GM19397 (cell line): ENCODE results near the gene SQSTM1.
A peak's percentile ranks its signal among the peaks of the same experiment; 100 is the strongest.

ENCODE experiments used
- ATAC-seq: cut with Tn5 transposase; IDR thresholded peaks from one replicate; pipeline ENCODE4 v1.9.1; 2021; ENCODE audit warnings: mild to moderate bottlenecking, moderate library complexity; ENCODE audit not compliant: unreplicated experiment

SQSTM1 gene

DNA sequence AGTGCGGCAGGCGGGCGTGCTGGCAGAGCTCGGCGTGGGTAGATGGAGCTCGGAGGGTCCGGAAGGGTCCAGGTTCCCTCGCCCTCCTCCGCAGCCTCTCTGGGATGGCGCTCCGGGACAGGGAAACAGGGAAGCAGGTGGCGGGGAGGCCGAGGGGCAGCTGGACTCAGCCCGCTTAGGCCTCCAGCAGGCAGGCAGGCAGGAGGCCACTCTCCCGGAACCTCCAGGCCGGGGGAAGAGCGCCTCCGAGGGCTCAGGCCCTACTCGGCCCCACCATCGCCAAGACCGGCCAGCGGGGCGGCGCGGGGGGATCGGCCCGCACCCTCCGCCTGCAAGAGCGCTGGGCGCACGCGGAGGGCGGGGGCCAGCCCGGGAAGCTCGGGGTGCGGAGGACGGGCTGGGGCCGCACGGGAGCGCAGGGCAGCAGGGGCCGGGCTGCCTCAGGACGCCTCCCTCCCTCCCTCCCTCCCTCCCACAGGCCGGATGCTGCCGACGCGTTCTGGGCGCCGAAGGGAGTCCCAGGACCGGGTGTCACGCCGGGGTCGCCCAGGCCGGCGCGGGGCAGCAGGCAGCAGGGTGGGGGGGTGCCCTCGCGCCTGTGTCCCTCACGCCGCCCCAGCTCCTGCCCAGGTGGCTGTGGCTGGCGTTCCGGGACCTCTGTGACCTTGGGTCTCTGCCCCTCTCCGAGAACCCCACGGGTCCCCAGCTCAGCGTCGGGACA, 15.0 kb upstream of the SQSTM1 start:
- ATAC-seq: peak; percentile 17

DNA sequence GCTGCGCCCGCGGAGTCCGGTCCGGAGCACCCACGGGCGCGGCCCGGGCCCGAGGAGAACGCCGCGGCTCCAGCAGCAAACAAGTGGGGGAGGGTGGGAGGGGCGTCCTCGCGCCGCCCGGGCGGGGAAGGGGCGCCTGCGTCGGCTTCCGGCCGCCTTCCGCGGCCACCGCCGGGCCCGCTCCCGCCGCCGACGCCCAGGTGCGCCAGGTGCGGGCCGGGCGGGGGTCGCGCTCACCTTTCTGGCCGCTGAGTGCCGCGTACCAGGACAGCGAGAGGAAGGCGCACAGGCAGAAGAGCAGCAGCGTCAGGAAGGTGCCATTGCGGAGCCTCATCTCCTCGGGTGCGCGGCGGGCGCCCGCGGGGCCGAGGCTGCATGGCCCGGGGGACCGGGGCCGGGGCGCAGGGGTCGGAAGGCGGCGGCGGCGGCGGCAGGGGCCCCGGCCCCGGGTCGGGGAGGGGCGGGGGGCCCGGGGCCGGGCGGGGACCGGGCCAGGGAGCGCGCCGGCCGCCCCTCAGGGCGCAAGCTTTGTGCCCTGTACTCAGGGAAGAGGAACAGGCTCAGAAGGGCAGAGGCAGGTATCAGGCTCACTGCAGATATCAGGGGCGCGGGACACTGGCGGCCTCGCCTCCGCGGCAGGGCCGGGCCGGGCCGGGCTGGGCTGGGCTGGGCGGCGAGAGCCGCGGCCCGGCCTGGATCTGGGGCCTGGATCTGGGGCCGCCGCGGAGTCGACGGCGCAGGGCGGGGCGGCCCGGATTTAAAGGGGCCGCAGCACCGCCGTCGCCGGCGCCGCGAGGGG, 14.3 kb upstream of the SQSTM1 start, which contains the start of gene MGAT4B:
Gene MGAT4B (minus strand): TSS at position 617 of the 799 bp plus-strand sequence. CDS start 283 bp downstream, at position 334.
- ATAC-seq: peak; percentile 85

DNA sequence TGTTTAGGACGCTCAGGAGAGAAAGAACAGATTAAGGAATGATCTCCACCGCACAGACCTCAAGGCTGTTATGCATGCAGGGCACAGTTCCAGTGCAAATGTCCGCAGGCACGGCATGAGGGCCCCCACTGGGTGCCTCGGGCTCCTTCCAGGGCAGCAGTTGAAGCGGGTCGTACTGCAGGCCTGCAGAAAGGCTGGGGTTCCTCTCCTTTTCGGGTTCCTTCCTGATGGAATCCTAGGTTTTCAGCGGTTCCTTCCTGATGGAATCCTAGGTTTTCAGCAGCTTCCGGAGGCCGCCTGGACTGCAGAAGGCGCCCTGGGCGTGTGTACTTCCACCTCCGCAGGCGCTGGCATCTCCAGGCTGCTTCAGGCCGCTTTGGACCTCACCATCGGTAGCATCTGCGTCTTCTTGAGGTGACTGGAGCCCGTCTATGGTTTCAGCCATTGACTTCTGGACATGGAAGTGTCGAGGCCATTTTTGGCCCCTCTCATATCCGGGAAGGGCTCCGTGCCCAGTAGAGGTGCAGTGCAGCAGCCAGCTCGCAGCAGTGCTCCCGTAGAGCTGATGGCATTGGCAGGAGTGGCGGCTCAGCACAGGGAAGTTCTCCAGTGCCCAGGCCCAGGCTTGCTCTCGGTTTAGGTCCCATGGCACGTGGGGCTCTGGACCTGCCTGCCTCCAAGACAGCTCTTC, 8.4 kb upstream of the SQSTM1 start:
- ATAC-seq: no peak

DNA sequence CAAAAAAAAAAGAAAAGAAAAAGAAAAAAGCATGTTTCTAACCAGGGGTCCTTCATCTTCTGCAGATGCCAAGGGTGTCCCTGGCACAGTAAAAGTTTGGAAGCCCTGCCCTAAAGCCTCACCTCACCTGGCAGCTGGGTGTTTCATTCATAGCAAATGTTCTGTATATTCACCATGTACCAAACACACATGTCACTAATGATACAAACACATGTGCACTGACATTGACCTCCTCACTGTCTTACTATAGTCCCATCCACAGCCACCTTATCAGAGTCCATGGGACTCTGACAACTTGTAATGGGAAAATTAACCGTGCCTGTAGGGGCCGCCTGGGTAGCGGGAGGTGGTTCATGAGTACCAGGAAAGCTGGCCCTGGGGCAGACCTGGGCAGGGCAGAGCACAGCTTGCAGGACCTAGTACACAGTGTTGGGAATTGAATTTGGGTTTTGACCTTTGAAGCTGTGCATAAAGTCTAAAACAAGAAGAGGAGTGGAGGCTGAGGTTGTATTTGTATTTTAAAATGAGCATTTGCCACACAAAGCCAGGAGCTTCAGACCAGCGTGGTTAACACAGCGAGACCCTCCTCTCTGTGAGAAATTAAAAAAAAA, 7.6 kb upstream of the SQSTM1 start:
- ATAC-seq: no peak

DNA sequence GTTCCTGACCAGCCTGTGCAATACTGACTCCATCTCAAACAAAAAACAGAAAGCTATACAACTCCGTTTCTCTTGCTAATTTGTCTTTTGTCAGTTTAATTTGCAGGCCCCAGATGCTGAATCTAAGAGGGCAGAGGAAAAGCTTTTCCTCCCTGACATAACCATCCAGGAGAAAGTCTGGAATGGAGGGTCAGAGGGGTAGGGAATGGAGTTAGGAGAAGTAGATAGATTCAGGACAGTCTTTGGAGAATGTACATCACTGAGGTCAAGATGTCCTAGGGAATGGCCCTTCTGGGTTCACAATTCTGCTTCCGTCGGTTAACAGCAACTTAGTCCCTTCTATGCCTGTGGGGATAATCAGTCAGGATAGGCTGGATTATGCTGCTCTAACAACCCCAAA, 6.6 kb upstream of the SQSTM1 start:
- no peak for ATAC-seq

DNA sequence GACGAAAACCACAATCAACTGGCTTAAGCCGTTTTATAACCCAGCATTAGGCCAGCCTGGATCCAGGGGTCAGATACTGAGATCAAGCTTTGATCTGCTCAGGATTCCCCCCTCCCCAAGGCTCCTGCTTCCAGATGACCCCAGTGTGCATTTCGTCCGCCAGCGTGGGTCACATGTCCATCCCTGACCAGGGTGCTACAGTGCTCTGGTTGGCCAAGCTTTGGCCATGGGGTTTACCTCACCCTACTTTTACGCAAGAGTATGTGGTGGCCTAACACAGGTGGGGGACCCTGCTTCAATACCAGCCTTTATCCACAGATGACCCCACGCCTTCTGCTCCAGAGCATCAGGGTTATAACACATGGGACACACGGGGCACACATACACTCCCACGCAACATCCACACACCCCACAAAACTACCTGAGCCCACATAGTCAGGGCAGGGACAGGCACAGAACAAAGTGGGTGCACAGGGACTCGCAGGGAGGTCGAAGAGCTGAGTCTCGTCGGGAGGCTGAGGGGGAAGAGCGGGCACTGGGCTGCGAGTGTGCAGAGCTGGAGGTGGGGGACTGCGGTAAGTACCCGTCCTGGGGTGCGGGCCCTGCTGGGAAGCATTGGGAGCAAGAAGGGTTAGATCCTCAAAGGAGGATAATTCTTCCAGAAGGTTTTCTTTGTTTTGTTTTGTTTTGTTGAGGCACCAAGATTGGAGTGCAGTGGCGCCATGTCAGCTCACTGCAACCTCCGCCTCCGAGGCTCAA, 5.0 kb upstream of the SQSTM1 start:
- ATAC-seq: no peak

DNA sequence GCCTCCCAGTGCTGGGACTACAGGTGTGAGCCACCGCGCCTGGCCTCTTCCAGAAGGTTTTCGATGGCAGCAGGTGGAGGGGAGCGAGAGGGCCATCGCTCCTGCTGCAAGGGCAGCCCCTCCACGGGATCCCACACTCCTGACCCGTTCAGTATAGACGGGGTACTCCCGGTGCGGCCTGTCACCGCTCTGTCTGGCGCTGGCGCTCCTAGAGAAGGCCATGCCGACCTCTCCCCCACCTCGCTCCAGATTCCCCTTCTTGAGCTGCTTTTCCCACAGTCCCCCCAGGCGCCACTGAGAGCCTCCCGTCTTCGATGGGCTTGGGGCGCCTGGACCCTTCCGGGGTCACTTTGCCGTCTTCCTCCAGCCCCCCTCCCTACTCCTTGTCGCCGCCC, 4.3 kb upstream of the SQSTM1 start:
- no peak for ATAC-seq

DNA sequence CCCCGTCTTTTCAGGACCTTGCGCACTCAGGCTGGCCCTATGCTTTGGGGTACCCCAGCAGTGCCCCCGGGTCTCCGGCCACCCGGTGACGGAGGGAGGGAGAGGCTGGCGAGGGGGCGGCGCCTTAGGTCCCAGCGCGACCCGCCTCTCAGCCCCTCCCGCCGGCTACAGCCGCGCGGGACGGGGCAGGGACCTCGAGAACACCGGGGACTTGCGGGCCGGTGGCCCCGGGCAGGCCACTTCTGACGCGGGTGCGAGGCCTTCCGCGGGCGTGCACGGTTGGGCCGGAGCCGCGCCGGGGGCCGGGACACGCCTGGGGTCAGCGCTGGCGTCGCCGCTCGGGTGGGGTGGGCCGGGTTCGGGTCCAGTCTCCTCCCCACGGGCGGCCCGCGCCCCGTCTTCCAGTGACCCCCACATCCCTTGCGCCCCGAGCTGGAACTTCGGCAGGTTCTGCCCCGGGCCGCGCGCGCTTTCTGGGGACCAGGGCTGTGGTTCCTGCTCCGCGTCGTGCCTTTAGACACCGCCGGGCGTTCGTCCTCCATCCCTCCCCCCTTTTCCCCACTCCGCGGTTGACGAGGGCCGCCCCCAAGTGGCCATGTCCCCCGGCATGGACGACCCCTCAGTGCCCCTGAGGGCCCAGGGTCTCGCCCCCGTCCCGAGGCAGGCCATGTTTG, 3.8 kb upstream of the SQSTM1 start:
- ATAC-seq: no peak

DNA sequence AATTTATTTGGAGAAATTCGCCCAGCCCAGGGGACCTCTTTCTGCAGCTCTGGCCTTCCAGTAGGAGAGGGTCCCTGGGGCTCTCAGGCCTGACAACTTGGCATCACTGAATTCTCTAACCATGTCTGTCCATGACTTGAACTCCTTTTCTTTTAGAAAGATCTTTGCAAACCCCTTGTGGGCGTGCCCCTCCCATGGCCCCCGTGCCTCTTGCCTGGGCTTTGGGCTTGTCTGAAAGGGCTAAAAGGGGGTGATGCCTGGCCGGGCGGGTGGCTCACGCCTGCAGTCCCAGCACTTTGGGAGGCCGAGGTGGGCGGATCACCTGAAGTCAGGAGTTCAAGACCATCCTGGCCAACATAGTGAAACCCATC, 3.2 kb upstream of the SQSTM1 start:
- ATAC-seq: no peak

DNA sequence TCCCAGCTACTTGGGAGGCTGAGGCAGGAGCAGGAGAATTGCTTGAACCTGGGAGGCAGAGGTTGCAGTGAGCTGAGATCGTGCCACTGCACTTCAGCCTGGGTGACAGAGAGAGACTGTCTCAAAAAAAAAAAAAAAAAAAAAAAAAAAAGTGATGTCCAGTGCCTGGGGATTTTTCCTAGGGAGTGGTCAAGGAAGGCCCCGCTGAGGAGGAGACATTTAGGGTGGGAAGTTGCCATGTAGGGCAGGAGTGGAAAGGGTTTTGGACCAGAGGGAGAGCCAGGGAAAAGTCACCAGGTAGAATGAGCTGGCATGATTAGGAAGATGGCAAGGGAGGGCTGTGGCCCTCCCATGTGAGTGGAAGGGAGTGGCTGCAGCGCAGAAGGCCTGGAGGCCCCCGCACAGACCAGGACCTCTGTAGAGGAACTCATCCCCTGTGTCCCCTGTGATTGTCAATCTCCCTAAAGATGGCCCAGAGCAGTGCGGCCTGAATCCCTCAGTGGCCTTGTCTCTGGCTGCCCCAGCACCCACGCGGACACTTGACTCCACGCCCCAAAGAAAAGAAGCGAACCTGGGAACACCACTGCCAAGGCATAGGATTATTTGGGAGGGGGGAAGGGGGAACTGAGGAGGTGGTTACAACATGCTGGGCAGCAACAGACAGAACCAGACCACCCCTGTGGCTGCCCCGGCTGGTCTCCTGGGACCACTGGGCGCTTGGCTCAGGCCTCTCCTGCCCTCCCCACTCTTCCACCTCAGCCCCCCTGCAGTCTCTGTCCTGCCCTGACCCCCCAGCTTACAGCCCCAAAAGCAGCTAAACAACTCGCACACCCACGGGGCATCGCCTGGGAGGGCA, 2.6 kb upstream of the SQSTM1 start:
- no peak for ATAC-seq

DNA sequence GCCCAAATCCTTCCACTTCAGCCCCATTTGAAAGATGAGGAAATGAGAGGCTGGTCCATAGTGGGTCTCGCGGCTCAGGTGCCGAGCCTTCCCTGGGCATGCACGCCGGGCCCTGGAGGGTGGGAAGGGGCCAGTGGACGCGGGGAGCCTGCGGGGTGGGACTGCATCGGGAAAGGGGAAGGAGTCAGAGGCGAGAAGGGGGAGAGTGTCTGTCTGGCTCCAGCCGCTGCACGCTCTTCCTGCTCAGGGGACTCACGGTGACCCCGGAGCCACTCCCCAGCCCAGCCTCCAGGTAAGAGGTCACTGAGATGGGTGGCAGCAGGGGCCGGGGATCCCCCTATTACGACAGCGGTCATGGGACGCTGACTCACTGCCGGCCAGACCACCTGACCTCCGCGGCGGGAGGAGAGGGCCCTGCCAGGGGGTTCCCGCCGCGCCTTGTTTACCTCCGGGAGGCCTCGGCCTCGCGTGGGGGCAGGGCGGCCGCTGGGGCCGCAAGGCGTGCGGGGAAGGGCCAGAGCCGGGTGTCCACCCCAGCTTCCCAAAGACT, 1.9 kb upstream of the SQSTM1 start:
- peak; percentile 59 for ATAC-seq

DNA sequence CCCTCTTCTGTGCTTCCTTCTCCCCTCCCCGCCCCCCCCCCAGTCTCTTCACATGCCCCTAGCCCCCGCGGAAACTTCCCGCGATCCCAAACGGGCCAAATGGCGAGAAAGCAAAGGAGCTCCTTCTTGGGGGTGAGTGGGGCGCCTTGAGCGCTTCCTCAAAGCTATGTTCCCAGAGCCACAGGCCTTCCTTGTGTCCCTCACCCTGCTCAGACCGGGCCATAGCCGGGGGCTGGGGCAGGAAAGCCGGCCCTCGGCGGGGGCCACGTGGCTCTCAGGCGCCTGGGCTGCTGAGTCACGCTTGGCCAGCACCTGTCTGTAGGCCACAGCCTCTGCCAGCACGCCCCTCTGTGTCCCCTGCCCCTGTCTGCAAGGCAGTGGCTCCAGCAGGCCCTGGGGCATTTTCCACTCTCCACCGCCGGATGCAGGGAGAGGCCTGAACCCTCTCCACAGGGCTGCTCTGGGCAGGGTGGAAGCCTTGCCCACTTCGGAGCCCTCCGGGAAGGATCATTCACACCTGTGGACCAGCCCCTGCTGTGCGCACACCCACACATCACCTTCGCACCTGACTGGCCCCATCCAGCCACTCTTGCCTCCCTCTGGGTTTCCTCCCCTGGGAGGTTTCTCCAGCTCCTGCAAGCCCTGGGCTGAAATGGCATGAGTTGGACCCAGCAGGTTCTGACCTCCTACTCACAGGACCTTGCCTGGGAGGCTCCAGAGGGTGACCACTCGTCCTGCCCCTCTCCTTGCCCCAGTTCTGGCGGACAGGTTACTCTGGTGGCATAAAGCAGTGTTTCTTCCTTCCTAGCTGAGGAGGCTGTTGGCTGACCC, 1.2 kb upstream of the SQSTM1 start:
- no peak for ATAC-seq

DNA sequence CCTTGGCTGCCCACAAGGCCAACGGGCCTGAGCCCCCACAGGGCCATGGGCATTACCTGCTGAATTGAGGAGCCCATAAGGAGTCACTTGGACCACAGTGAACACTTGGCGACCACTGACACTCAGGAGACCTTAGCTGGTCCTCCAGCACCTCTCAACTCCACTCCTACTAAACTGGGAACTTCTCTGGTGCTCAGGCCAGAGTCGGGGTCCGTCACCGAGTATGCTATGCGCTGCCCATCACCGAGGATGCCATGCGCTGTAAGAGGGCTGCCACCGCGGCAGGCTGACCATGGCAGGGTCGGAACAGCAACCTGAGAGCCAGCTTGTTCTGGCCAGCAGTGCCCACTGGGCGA, 600 bp upstream of the SQSTM1 start:
- no peak for ATAC-seq

DNA sequence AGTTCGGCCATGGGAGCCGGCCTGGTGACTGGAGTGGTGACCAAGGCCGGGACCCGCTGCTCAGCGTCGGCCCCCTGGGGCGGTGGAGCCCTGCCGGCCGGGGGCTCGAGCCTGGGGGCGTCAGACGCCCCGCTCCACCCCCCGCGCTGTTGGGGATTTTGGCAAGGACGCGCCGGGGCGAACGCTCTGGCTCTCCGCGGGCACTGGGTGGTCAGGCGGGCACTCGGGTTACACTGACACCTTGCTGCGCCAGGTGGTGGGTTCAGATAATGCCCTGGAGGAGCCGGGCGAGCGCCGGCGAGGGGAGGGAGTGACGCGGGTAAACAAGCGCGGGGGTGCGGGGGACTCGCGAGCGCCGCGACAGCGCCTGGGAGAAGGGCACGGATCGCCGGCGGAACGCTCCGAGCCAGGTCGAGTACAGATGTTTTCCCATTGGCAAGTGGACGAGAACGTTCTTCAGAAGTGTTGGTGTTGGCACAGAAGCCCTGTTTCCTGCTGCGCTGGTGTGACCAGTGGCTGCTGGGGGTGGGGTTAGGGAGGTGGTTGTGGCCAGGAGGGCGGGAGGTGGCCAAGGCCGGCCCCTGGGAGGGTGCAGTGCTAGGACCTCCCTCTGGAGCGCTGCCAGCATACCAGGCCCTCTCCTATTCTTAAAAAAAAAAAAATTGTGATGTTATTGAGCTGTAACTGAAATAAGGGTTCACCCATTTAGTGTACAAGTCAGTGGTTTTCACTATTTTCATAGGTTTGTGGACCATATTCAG, 773 bp downstream of the SQSTM1 start:
- peak; percentile 44 for ATAC-seq

DNA sequence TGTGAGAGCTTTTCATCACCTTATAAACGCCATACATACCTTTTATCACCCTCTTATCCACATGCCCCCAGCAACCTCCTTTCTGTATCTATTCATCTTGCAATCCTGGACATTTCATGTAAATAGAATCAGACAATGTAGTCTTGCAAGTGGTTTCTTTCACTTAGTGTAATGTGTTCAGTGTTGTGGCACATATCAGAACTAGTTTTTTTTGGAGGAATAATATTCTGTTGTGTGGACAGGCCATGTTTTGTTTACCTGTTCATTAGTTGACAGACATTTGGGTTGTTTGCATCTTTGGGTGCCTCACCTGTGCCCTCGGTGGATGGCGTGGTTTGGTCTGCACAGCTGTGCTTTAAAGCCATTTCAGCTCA, 1.3 kb downstream of the SQSTM1 start:
- no peak for ATAC-seq

DNA sequence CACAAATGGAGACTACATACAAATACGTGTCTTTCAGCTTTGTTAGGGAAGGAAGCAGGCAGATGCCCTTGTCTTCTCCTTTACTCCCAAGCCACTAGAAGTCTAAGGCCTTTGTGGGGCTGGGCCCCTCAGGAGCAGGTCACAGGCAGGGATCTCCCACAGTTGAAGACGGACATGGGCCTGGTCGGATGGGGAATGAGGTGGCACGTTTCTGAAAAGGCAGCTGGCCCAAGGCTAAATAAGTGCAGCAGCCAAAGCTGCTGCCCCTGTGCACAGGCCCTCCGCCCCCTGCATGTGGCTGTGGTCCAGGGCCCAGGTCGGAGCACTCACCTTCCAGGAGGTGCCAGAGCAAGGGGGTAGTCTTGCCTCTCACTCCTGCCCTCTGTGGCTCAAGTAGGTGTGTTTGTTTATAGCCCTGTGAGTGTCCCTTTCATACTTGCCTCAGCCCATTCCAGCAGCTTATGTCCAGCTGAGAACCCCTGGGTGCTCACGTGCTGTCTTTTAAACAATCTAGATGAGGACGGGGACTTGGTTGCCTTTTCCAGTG, 1.8 kb downstream of the SQSTM1 start:
- no peak for ATAC-seq
